Liver (tissue), 9 donors: ENCODE measurements around the gene ANO7. TPM values are rescaled to one million over a fixed set of nuclear protein-coding genes. Genes with fewer than 3 reads are reported as not detected.

Experiments
- DNase-seq: peaks from one replicate; pipeline ENCODE4 v3.0.0-alpha.2; 2017; ENCODE audit warnings: low spot score
- H3K27ac ChIP-seq, 2 donors: one replicate each; pipeline ENCODE4 v1.7.0; 2013; ENCODE audit warnings: inconsistent platforms in 2 of 2, low read length in 2 of 2, control low read depth in 1 of 2, low read depth in 1 of 2, mild to moderate bottlenecking in 1 of 2
- H3K27me3 ChIP-seq, 4 donors: one replicate each; pipeline versions ENCODE4 v1.6.1 to v1.7.0; 2013; ENCODE audit warnings: low read length in 3 of 4, inconsistent platforms in 1 of 4, mild to moderate bottlenecking in 1 of 4, moderate library complexity in 1 of 4; ENCODE audit not compliant: control insufficient read depth in 4 of 4, insufficient read depth in 4 of 4
- H3K36me3 ChIP-seq, 4 donors: one replicate each; pipeline versions ENCODE4 v1.6.1 to v1.7.0; 2013; ENCODE audit warnings: low read length in 3 of 4, mild to moderate bottlenecking in 3 of 4, low read depth in 1 of 4, moderate library complexity in 1 of 4; ENCODE audit not compliant: control insufficient read depth in 4 of 4, insufficient read depth in 3 of 4
- H3K4me1 ChIP-seq, 4 donors: one replicate each; pipeline versions ENCODE4 v1.6.1 to v1.7.0; 2013; ENCODE audit warnings: low read length in 3 of 4, mild to moderate bottlenecking in 3 of 4, moderate library complexity in 1 of 4; ENCODE audit not compliant: control insufficient read depth in 4 of 4, insufficient read depth in 4 of 4
- H3K4me3 ChIP-seq, 3 donors: one replicate each; pipeline versions ENCODE4 v1.6.1 to v1.7.0; 2013; ENCODE audit warnings: low read length in 3 of 3, control low read depth in 1 of 3, low read depth in 1 of 3, mild to moderate bottlenecking in 1 of 3
- H3K9ac ChIP-seq, 2 donors: one replicate each; pipeline ENCODE4 v1.7.0; 2013; ENCODE audit warnings: low read length in 2 of 2, mild to moderate bottlenecking in 2 of 2, moderate library complexity in 2 of 2, control low read depth in 1 of 2, low read depth in 1 of 2
- H3K9me3 ChIP-seq, 4 donors: one replicate each; pipeline versions ENCODE4 v1.6.1 to v1.7.0; 2013; ENCODE audit warnings: low read length in 3 of 4; ENCODE audit not compliant: control insufficient read depth in 4 of 4
- ATF3 ChIP-seq: IDR thresholded peaks from 2 replicates; pipeline ENCODE4 v1.6.1; 2016; ENCODE audit warnings: antibody characterized with exemption
- CTCF ChIP-seq: fragments of 150-350 bp; IDR thresholded peaks from 2 replicates; pipeline ENCODE4 v1.5.1; 2017; ENCODE audit warnings: improper control_type of control experiment, low read depth, low read length; ENCODE audit not compliant: missing input control
- EGR1 ChIP-seq, 2 donors: IDR thresholded peaks; 2 replicates each; pipeline ENCODE4 v1.6.1; 2016 to 2018; ENCODE audit warnings: antibody characterized with exemption in 2 of 2, low read depth in 2 of 2
- FOXA1 ChIP-seq: IDR thresholded peaks from 2 replicates; pipeline ENCODE4 v1.6.1; 2016; ENCODE audit warnings: antibody characterized with exemption
- FOXA2 ChIP-seq: IDR thresholded peaks from 2 replicates; pipeline ENCODE4 v1.6.1; 2016; ENCODE audit warnings: antibody characterized with exemption
- GABPA ChIP-seq, 2 donors: IDR thresholded peaks in 1 of 2; conservative IDR thresholded peaks in 1 of 2; 2 replicates each; pipeline ENCODE4 v1.6.1; 2016; ENCODE audit warnings: antibody characterized with exemption in 2 of 2, mild to moderate bottlenecking in 1 of 2, moderate library complexity in 1 of 2
- HNF4A ChIP-seq, 2 donors: conservative IDR thresholded peaks; 2 replicates each; pipeline ENCODE4 v1.6.1; 2016; ENCODE audit warnings: antibody characterized with exemption in 2 of 2, mild to moderate bottlenecking in 2 of 2
- HNF4G ChIP-seq: IDR thresholded peaks from 2 replicates; pipeline ENCODE4 v1.6.1; 2016; ENCODE audit warnings: antibody characterized with exemption
- JUND ChIP-seq, 2 donors: IDR thresholded peaks; 2 replicates each; pipeline ENCODE4 v1.6.1; 2016; ENCODE audit warnings: antibody characterized with exemption in 2 of 2
- MAX ChIP-seq: IDR thresholded peaks from 2 replicates; pipeline ENCODE4 v1.6.1; 2016; ENCODE audit warnings: antibody characterized with exemption
- NR2F2 ChIP-seq: IDR thresholded peaks from 2 replicates; pipeline ENCODE4 v1.6.1; 2016; ENCODE audit warnings: antibody characterized with exemption
- RAD21 ChIP-seq, 2 donors: IDR thresholded peaks; 2 replicates each; pipeline ENCODE4 v1.6.1; 2016; ENCODE audit warnings: antibody characterized with exemption in 2 of 2, mild to moderate bottlenecking in 2 of 2
- REST ChIP-seq: IDR thresholded peaks from 2 replicates; pipeline ENCODE4 v1.6.1; 2016; ENCODE audit warnings: antibody characterized with exemption, mild to moderate bottlenecking
- RXRA ChIP-seq, 2 donors: IDR thresholded peaks; 2 replicates each; pipeline ENCODE4 v1.6.1; 2017 to 2018; ENCODE audit warnings: antibody characterized with exemption in 2 of 2, mild to moderate bottlenecking in 1 of 2
- SP1 ChIP-seq: IDR thresholded peaks from 2 replicates; pipeline ENCODE4 v1.6.1; 2018; ENCODE audit warnings: antibody characterized with exemption, mild to moderate bottlenecking
- TAF1 ChIP-seq: conservative IDR thresholded peaks from 2 replicates; pipeline ENCODE4 v1.6.1; 2016; ENCODE audit warnings: antibody characterized with exemption, mild to moderate bottlenecking
- YY1 ChIP-seq: IDR thresholded peaks from 2 replicates; pipeline ENCODE4 v1.6.1; 2016; ENCODE audit warnings: antibody characterized with exemption, mild to moderate bottlenecking
- ZBTB33 ChIP-seq: IDR thresholded peaks from 2 replicates; pipeline ENCODE4 v1.6.1; 2016; ENCODE audit warnings: antibody characterized with exemption
- WGBS: extraction: QIAGEN DNeasy Blood & Tissue Kit; methylation state at CpG from one replicate; pipeline ENCODE4 v1.1.7; 2013; 5-methylcytosine and 5-hydroxymethylcytosine counted together
- polyA plus RNA-seq, 2 donors: library from polyadenylated mRNA; stranded (reverse) in 1 of 2; unstranded in 1 of 2; fragments of 200-250 nt in 1 of 2; fragments of >200 nt in 1 of 2; fragmentation: Nextera tagmentation in 1 of 2; extraction: Ambion mirVana in 1 of 2; gene quantifications; one replicate each; pipeline versions ENCODE4 v1.2.1 to v1.2.3, GENCODE V29; 2013 to 2015
- total RNA-seq, 2 donors: library from RNA; depleted of rRNA; stranded (reverse); fragments of >200 nt; gene quantifications; one replicate each; pipeline ENCODE4 v1.2.3, GENCODE V29; 2014
- donor health status: healthy.
- donor health status: healthy.
- donor health status: healthy.
- donor health status: healthy.
- donor health status: healthy.

The ANO7 gene
- total RNA-seq = under 1 TPM; 0.25 to 0.33 TPM
- polyA plus RNA-seq = under 1 TPM; 0.57 to 0.70 TPM

- Histone ChIP-seq H3K27me3 (no peaks in the 10 kb centered on the region), H3K36me3 (peaks cover 0 to 2% (median 0%) of the 10 kb centered on the region in 4 donors), H3K9ac (no peak within 1 kb of the TSS), H3K4me1 (no peaks in the 10 kb centered on the region), H3K4me3 (no peak within 1 kb of the TSS), H3K27ac (no peak within 1 kb of the TSS), H3K9me3 (no peaks in the 10 kb centered on the region)
- TF ChIP-seq NR2F2 (no peak), RAD21 (IDR thresholded peaks at IDR 0.05) (no peak), MAX (no peak), YY1 (no peak), FOXA1 (no peak), HNF4G (no peak), ATF3 (no peak), CTCF (no peak), GABPA (IDR thresholded peaks at IDR 0.05 in 1 of 2, conservative IDR thresholded peaks at IDR 0.05 in 1 of 2) (no peak), ZBTB33 (no peak), EGR1 (IDR thresholded peaks at IDR 0.05; ENCODE audit: low read depth in 2 of 2) (no peak), REST (no peak), HNF4A (conservative IDR thresholded peaks at IDR 0.05) (no peak), SP1 (no peak), RXRA (IDR thresholded peaks at IDR 0.05) (no peak), TAF1 (no peak), FOXA2 (no peak), JUND (IDR thresholded peaks at IDR 0.05) (no peak)
- WGBS = 70% methylated on average over 21 of the region's 21 CpGs
- DNase-seq = no peak
Observed at GRCh38 chr2:241188361-241189092, at the start of gene ANO7. ANO7 (plus strand) TSS chr2:241188677; CDS start chr2:241190064, 1,387 bp downstream.
